Measurements from ENCODE around the gene DHCR7. TPM values are rescaled to one million over a fixed set of nuclear protein-coding genes. Genes with fewer than 3 reads are reported as not detected.

The DHCR7 gene
- total and polyA plus RNA-seq, 2 experiments from 2014 or later, result 140 to 303 TPM

DNA sequence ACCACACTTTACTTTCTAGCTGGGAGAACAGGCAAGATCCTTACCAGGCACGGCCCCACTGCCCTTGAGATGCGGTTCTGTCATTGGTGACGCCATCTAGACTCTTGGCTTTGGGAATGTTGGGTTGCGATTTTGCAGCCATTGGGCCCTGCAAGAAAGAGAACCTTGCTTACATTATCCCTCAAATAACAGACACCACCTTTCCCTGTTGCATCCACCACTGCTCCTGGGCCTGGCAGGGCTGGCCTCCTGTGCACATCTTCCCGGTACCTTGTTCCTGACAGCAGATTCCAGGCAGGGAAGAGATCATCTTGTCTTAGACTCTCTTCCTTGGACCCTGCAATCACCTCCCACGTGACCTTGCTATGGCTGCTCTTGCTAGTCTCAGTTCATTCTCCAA lies 3.4 kb downstream of the DHCR7 start:
- Histone ChIP-seq H3K79me2 (peaks cover 40% of the 10 kb centered on the region), H4K20me1 (ENCODE audit: insufficient read depth, poor library complexity, severe bottlenecking) (peaks cover 6% of the 10 kb centered on the region), H3K4me2 (no peak overlapping the region), H3K9me2 (replicated peaks; ENCODE audit: insufficient read depth) (no peaks in the 10 kb centered on the region), H3K27ac (no peak overlapping the region), H3K36me3 (replicated peaks; ENCODE audit: insufficient read depth, low read depth) (no peaks in the 10 kb centered on the region), H2AFZ (no peak overlapping the region), H3K27me3 (no peaks in the 10 kb centered on the region), H3K9me3 (ENCODE audit: low read depth) (no peaks in the 10 kb centered on the region), H3K4me1 (ENCODE audit: insufficient read depth) (peaks cover 12% of the 10 kb centered on the region), H3K4me3 (no peak overlapping the region)
- DNase-seq (ENCODE audit: low spot score), result no peak
- 96% methylated on average over 6 of the region's 6 CpGs for WGBS (ENCODE audit: low lambda C conversion rate, missing lambda C conversion rate)
- TF ChIP-seq EZH2 (IDR thresholded peaks at IDR 0.05; ENCODE audit: borderline replicate concordance) (no peak), EZH2phosphoT487 (IDR thresholded peaks at IDR 0.05; ENCODE audit: low read depth, severe bottlenecking, unreplicated experiment) (no peak)

DNA sequence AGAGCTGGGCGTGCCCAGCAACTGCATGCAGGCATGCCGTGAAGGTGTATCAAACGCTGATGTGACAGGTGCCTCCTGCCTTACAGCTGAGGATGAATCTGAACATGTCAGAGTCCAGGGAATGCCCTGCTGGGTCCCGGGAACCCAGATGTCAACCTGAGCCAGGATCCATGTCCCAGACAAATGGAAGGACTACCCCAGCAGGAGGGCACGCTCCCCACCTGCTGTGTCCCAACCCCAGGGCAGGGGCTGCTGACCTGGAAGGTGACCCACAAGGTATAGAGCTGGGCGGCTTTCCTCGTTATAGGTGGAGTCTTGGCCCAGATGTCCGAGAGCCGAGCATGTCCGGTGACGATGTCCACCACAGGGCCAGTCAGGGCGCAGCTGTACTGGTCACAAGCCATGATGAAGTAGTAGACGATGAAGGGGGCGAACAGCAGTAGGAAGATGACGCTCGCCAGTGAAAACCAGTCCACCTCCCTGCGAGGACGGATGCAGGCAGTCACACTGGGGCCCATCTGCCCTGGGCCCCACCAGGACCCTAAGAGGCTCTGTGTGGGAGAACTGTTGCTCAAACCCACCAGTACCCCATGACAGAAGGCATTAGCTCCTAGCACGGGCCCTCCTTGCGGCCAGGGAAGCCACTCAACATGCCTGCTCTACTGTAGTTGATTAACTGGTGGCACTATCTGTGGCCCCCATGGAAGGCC lies 4.3 kb downstream of the DHCR7 start:
- Histone ChIP-seq H4K20me1 (ENCODE audit: insufficient read depth, poor library complexity, severe bottlenecking) (peaks cover 6% of the 10 kb centered on the region), H3K9me2 (replicated peaks; ENCODE audit: insufficient read depth) (no peaks in the 10 kb centered on the region), H3K27me3 (no peaks in the 10 kb centered on the region), H3K27ac (no peak overlapping the region), H3K9me3 (ENCODE audit: low read depth) (no peaks in the 10 kb centered on the region), H3K4me1 (ENCODE audit: insufficient read depth) (peaks cover 5% of the 10 kb centered on the region), H3K4me2 (no peak overlapping the region), H3K36me3 (replicated peaks; ENCODE audit: insufficient read depth, low read depth) (no peaks in the 10 kb centered on the region), H3K4me3 (no peak overlapping the region), H2AFZ (no peak overlapping the region), H3K79me2 (peaks cover 31% of the 10 kb centered on the region)
- DNase-seq (ENCODE audit: low spot score), result no peak
- WGBS (ENCODE audit: low lambda C conversion rate, missing lambda C conversion rate), result 95% methylated on average over 20 of the region's 20 CpGs
- TF ChIP-seq EZH2phosphoT487 (IDR thresholded peaks at IDR 0.05; ENCODE audit: low read depth, severe bottlenecking, unreplicated experiment) (no peak), EZH2 (IDR thresholded peaks at IDR 0.05; ENCODE audit: borderline replicate concordance) (no peak)
- TF ChIP-seq, protein P1, sequence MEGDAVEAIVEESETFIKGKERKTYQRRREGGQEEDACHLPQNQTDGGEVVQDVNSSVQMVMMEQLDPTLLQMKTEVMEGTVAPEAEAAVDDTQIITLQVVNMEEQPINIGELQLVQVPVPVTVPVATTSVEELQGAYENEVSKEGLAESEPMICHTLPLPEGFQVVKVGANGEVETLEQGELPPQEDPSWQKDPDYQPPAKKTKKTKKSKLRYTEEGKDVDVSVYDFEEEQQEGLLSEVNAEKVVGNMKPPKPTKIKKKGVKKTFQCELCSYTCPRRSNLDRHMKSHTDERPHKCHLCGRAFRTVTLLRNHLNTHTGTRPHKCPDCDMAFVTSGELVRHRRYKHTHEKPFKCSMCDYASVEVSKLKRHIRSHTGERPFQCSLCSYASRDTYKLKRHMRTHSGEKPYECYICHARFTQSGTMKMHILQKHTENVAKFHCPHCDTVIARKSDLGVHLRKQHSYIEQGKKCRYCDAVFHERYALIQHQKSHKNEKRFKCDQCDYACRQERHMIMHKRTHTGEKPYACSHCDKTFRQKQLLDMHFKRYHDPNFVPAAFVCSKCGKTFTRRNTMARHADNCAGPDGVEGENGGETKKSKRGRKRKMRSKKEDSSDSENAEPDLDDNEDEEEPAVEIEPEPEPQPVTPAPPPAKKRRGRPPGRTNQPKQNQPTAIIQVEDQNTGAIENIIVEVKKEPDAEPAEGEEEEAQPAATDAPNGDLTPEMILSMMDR (IDR thresholded peaks at IDR 0.05; ENCODE audit: poor library complexity), result no peak

DNA sequence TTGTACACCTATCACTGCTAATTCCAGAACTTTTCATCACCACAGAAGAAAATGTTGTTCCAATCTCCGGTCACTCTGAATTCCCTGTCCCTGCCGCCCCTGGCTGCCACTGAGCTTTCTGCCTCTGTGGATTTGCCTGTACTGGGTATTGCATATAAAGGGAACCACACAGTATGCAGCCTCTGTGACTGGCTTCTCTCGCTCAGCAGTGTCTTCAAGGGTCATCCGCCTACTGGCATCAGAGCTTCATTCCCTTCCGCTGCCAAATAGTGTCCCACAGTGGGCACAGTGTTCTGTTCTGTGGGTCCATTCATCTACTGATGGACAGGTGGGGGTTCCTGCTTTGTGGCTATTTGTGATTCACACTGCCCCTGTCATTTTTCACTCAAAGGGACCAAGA lies 5.3 kb downstream of the DHCR7 start:
- Histone ChIP-seq H3K4me2 (no peak overlapping the region), H3K9me2 (replicated peaks; ENCODE audit: insufficient read depth) (no peaks in the 10 kb centered on the region), H2AFZ (no peak overlapping the region), H3K27me3 (no peaks in the 10 kb centered on the region), H4K20me1 (ENCODE audit: insufficient read depth, poor library complexity, severe bottlenecking) (peaks cover 6% of the 10 kb centered on the region), H3K4me1 (ENCODE audit: insufficient read depth) (peaks cover 5% of the 10 kb centered on the region), H3K27ac (no peak overlapping the region), H3K79me2 (peaks cover 28% of the 10 kb centered on the region), H3K36me3 (replicated peaks; ENCODE audit: insufficient read depth, low read depth) (no peaks in the 10 kb centered on the region), H3K4me3 (no peak overlapping the region), H3K9me3 (ENCODE audit: low read depth) (no peaks in the 10 kb centered on the region)
- TF ChIP-seq EZH2phosphoT487 (IDR thresholded peaks at IDR 0.05; ENCODE audit: low read depth, severe bottlenecking, unreplicated experiment), result no peak
- no peak for TF ChIP-seq EZH2 (IDR thresholded peaks at IDR 0.05; ENCODE audit: borderline replicate concordance)
- TF ChIP-seq, protein P1 (IDR thresholded peaks at IDR 0.05; ENCODE audit: poor library complexity), result no peak
- WGBS (ENCODE audit: low lambda C conversion rate, missing lambda C conversion rate), result over 99% methylated on average over 5 of the region's 5 CpGs
- no peak for DNase-seq (ENCODE audit: low spot score)

DNA sequence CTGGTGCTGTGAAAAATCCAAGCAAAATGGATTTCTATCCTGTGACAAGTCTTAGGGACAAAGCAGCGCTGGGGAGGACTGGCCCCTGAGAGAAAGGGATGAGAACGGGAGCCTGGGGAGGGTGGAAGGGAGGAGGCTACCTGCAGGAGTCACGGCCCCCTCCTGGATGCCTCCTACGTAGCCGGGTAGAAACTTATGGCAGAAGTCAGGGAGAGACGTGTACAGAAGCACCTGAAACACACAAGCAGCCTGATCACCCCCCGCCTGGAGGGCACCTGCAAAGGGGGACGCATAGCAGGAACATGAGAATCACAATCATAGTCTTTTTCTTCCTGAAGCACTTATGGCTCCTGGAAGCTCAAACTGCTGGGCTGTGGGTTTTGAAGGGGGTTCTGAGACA lies 6.1 kb downstream of the DHCR7 start:
- TF ChIP-seq, protein P1 (IDR thresholded peaks at IDR 0.05; ENCODE audit: poor library complexity), result no peak
- TF ChIP-seq EZH2phosphoT487 (IDR thresholded peaks at IDR 0.05; ENCODE audit: low read depth, severe bottlenecking, unreplicated experiment) (no peak), EZH2 (IDR thresholded peaks at IDR 0.05; ENCODE audit: borderline replicate concordance) (no peak)
- H3K79me2 ChIP-seq, result peaks cover 24% of the 10 kb centered on the region
- H4K20me1 ChIP-seq (ENCODE audit: insufficient read depth, poor library complexity, severe bottlenecking), result peaks cover 6% of the 10 kb centered on the region
- H3K36me3 ChIP-seq (replicated peaks; ENCODE audit: insufficient read depth, low read depth), result no peaks in the 10 kb centered on the region
- H3K9me2 ChIP-seq (replicated peaks; ENCODE audit: insufficient read depth), result no peaks in the 10 kb centered on the region
- no peak overlapping the region for H3K27ac ChIP-seq
- no peak overlapping the region for H3K4me2 ChIP-seq
- no peak for DNase-seq (ENCODE audit: low spot score)
- H3K27me3 ChIP-seq, result no peaks in the 10 kb centered on the region
- no peak overlapping the region for H3K4me3 ChIP-seq
- WGBS (ENCODE audit: low lambda C conversion rate, missing lambda C conversion rate), result 96% methylated on average over 8 of the region's 8 CpGs
- no peaks in the 10 kb centered on the region for H3K9me3 ChIP-seq (ENCODE audit: low read depth)
- no peak overlapping the region for H2AFZ ChIP-seq
- peaks cover 5% of the 10 kb centered on the region for H3K4me1 ChIP-seq (ENCODE audit: insufficient read depth)

Data from hepatocyte (in vitro differentiated cells).